ENCODE data around the gene OBSCN. TPM values are rescaled to one million over a fixed set of nuclear protein-coding genes. Genes with fewer than 3 reads are reported as not detected.

OBSCN gene
- total and polyA plus RNA-seq, 2 of the 4 experiments (the other 2 are of a cell fraction), result 4.1 to 9.5 TPM

DNA sequence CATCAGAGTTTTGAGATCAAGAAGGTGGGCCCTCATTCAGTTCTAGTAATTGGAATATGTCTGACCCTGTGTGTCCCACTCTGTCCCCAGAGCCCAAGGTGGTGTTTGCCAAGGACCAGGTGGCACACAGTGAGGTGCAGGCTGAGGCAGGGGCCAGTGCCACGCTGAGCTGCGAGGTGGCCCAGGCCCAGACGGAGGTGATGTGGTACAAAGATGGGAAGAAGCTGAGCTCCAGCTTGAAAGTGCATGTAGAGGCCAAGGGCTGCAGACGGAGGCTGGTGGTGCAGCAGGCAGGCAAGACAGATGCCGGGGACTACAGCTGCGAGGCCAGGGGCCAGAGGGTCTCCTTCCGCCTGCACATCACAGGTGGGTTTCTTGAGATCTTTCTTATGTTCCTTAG is 35.2 kb downstream of the OBSCN start:
- H3K27me3 ChIP-seq (ENCODE audit: control insufficient read depth, insufficient read depth, low read length), result no peaks in the 10 kb centered on the region
- CTCF ChIA-PET, result no interaction called here
- no peak overlapping the region for H2BK15ac ChIP-seq (ENCODE audit: low read depth, low read length)
- dilution Hi-C loops (cut with HindIII; ENCODE audit: low sequenced_read_pairs, unreplicated experiment) (no loop called here), intact Hi-C loops (cut with micrococcal nuclease) (no loop called here), in situ Hi-C loops (cut with MboI; ENCODE audit: low sequenced_read_pairs) (no loop called here)
- no peak overlapping the region for H2BK120ac ChIP-seq (ENCODE audit: low read depth, low read length)
- no peak overlapping the region for H2AK9ac ChIP-seq (replicated peaks; ENCODE audit: low read depth, low read length, poor library complexity)
- H3K18ac ChIP-seq (ENCODE audit: low read depth, low read length), result no peak overlapping the region
- H2BK5ac ChIP-seq (ENCODE audit: low read depth, low read length, poor library complexity, severe bottlenecking), result no peak overlapping the region
- H3K56ac ChIP-seq (ENCODE audit: extremely low read depth, insufficient read depth, low read length), result no peak overlapping the region
- no peak overlapping the region for H3K4me3 ChIP-seq (ENCODE audit: insufficient read depth, low read depth, low read length)
- H3K27ac ChIP-seq (ENCODE audit: insufficient read depth, low read length), result no peak overlapping the region
- H3K9me3 ChIP-seq (ENCODE audit: control insufficient read depth, insufficient read depth, low read length), result peaks cover 46% of the 10 kb centered on the region
- no peak overlapping the region for H3K4ac ChIP-seq (ENCODE audit: low read depth, low read length)
- no peak overlapping the region for H3K14ac ChIP-seq (replicated peaks; ENCODE audit: low read depth, low read length)
- no peak overlapping the region for H3K9ac ChIP-seq (ENCODE audit: low read depth, low read length)
- H3K36me3 ChIP-seq (ENCODE audit: control insufficient read depth, insufficient read depth, low read length), result peaks cover 58% of the 10 kb centered on the region
- H3K79me1 ChIP-seq (ENCODE audit: low read depth in 1 of 2, low read length in 2 of 2), result peaks cover 0 to 4% of the 10 kb centered on the region in 2 experiments; a peak in 1 of 4 replicates
- 100% methylated on average over 3 of the region's 7 CpGs; no CpG with 5 or more reads in 1 of the 2 experiments for WGBS, 2 experiments (ENCODE audit: extremely low coverage in 2 of 2, insufficient read length in 1 of 2)
- no TSS peak for BruUV-seq (replicated peaks)
- peaks cover 4% of the 10 kb centered on the region for H3K9me1 ChIP-seq (ENCODE audit: insufficient read depth, low read length)
- no peak overlapping the region for H2AK5ac ChIP-seq (ENCODE audit: low read depth, low read length)
- no peak overlapping the region for H4K91ac ChIP-seq (ENCODE audit: insufficient read depth, low read depth, low read length)
- no peak overlapping the region for H3K23ac ChIP-seq (ENCODE audit: low read depth, low read length)
- ATAC-seq (ENCODE audit: low read depth) (no peak), DNase-seq (no peak)
- TF ChIP-seq ELK1 (IDR thresholded peaks at IDR 0.05; ENCODE audit: borderline replicate concordance, low read depth, low read length) (no peak), MAFK (IDR thresholded peaks at IDR 0.05; ENCODE audit: low read depth, low read length) (no peak), MXI1 (IDR thresholded peaks at IDR 0.05; ENCODE audit: borderline replicate concordance, low read depth, low read length) (no peak), NFE2L2 (IDR thresholded peaks at IDR 0.05; ENCODE audit: low read depth, low read length) (no peak), MAZ (IDR thresholded peaks at IDR 0.05; ENCODE audit: borderline replicate concordance, low read depth, low read length) (no peak), RCOR1 (IDR thresholded peaks at IDR 0.05; ENCODE audit: insufficient replicate concordance, low read length) (no peak), BHLHE40 (IDR thresholded peaks at IDR 0.05; ENCODE audit: low read depth, low read length) (no peak), USF2 (IDR thresholded peaks at IDR 0.05; ENCODE audit: low read depth, low read length) (no peak), CEBPB (IDR thresholded peaks at IDR 0.05; ENCODE audit: low read depth, low read length) (no peak), RFX5 (IDR thresholded peaks at IDR 0.05; ENCODE audit: low read depth, low read length) (no peak), FOS (IDR thresholded peaks at IDR 0.05; ENCODE audit: low read depth, low read length) (no peak), SMC3 (IDR thresholded peaks at IDR 0.05; ENCODE audit: low read depth, low read length) (no peak), CHD1 (IDR thresholded peaks at IDR 0.05; ENCODE audit: low read depth, low read length) (no peak), POLR2A (IDR thresholded peaks at IDR 0.05; ENCODE audit: low read depth, low read length) (no peak), RAD21 (IDR thresholded peaks at IDR 0.05; ENCODE audit: low read length) (no peak)
- TF ChIP-seq, protein P1, sequence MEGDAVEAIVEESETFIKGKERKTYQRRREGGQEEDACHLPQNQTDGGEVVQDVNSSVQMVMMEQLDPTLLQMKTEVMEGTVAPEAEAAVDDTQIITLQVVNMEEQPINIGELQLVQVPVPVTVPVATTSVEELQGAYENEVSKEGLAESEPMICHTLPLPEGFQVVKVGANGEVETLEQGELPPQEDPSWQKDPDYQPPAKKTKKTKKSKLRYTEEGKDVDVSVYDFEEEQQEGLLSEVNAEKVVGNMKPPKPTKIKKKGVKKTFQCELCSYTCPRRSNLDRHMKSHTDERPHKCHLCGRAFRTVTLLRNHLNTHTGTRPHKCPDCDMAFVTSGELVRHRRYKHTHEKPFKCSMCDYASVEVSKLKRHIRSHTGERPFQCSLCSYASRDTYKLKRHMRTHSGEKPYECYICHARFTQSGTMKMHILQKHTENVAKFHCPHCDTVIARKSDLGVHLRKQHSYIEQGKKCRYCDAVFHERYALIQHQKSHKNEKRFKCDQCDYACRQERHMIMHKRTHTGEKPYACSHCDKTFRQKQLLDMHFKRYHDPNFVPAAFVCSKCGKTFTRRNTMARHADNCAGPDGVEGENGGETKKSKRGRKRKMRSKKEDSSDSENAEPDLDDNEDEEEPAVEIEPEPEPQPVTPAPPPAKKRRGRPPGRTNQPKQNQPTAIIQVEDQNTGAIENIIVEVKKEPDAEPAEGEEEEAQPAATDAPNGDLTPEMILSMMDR (conservative IDR thresholded peaks at IDR 0.05; ENCODE audit: low read depth, low read length), result no peak
- H2AFZ ChIP-seq (replicated peaks; ENCODE audit: low read length, poor library complexity), result no peak overlapping the region
- POLR2A ChIA-PET (ENCODE audit: unreplicated experiment), result no interaction called here
- no peaks in the 10 kb centered on the region for H3K4me1 ChIP-seq (ENCODE audit: control insufficient read depth, insufficient read depth, low read length)
- H3K4me2 ChIP-seq (ENCODE audit: low read depth, low read length), result no peak overlapping the region
- no peak overlapping the region for H4K5ac ChIP-seq (ENCODE audit: low read depth, low read length)
- no peaks in the 10 kb centered on the region for H4K20me1 ChIP-seq (ENCODE audit: insufficient read depth, low read length)
- no peak overlapping the region for H4K8ac ChIP-seq (ENCODE audit: low read depth in 2 of 2, low read length in 2 of 2)
- H2BK20ac ChIP-seq (ENCODE audit: low read depth, low read length), result no peak overlapping the region
